Measurements from ENCODE around the gene IFIT2. TPM values are rescaled to one million over a fixed set of nuclear protein-coding genes. Genes with fewer than 3 reads are reported as not detected.
"Not testable (repeated sequence)": the region's sequence is repeated elsewhere in the genome, so short reads cannot be mapped to it uniquely, and the experiment has no call there.

Gene IFIT2
- total and polyA plus RNA-seq, 2 experiments from 2014 or later = 0.10 TPM; not detected in 1

GRCh38 chr10:89285303-89285702 lies 16.5 kb upstream of the IFIT2 start:
- ATAC-seq; H3K9me2 ChIP-seq (ENCODE audit: insufficient read depth); H3K27me3 Mint-ChIP-seq (ENCODE audit: insufficient read depth, low read depth, poor library complexity); H3K4me2 ChIP-seq; H3K27ac ChIP-seq (ENCODE audit: low read depth); H3K79me2 ChIP-seq (replicated peaks; ENCODE audit: insufficient read depth); DNase-seq (ENCODE audit: low spot score); H3F3A ChIP-seq (replicated peaks; ENCODE audit: low read depth); H3K4me3 Mint-ChIP-seq; H3K27ac Mint-ChIP-seq; H3K36me3 ChIP-seq (ENCODE audit: insufficient read depth); H3K4me3 ChIP-seq; H4K20me1 ChIP-seq (replicated peaks; ENCODE audit: insufficient read depth); H3K27me3 ChIP-seq (ENCODE audit: insufficient read depth): not testable (repeated sequence)
- peaks cover 18% of the 10 kb centered on the region for H3K9me3 Mint-ChIP-seq
- H3K36me3 Mint-ChIP-seq (ENCODE audit: low read depth) = peaks cover 18% of the 10 kb centered on the region
- Histone ChIP-seq H2AFZ (peak overlapping the region; percentile 19), H3K4me1 (ENCODE audit: insufficient read depth) (peaks cover 11% of the 10 kb centered on the region; the same call in 1 of the 2 replicates)
- peaks cover 22% of the 10 kb centered on the region for H3K4me1 Mint-ChIP-seq

DNA sequence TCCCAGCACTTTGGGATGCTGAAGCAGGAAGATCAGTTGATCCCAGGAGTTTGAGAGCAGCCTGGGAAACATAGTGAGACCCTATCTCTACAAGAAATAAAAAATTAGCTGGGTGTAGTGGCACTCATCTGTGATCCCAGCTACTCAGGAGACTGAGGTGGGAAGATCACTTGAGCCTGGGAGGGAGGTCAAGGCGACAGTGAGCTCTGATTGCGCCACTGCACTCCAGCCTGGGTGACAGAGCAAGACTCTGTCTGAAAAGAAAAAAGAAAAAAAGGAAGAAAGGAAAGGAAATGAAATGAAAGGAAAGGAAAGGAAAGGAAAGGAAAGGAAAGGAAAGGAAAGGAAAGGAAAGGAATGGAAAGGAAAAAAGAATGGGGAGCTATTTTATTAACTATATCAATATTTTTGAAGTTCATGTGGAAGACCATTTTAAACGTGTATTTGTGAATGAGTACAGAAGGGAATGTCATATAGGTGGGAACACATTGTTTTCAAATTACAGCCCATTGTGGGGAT lies 7.1 kb upstream of the IFIT2 start:
- no peaks in the 10 kb centered on the region for H4K20me1 ChIP-seq (replicated peaks; ENCODE audit: insufficient read depth)
- no peaks in the 10 kb centered on the region for H3K27me3 ChIP-seq (ENCODE audit: insufficient read depth)
- Mint-ChIP-seq H3K36me3 (ENCODE audit: low read depth) (no peaks in the 10 kb centered on the region), H3K4me1 (no peaks in the 10 kb centered on the region), H3K4me3 (no peak overlapping the region), H3K9me3 (no peaks in the 10 kb centered on the region), H3K27ac (no peak overlapping the region), H3K27me3 (ENCODE audit: insufficient read depth, low read depth, poor library complexity) (no peaks in the 10 kb centered on the region)
- no peak overlapping the region for H2AFZ ChIP-seq
- no peak overlapping the region for H3K4me2 ChIP-seq
- H3K36me3 ChIP-seq (ENCODE audit: insufficient read depth) = no peaks in the 10 kb centered on the region
- no peaks in the 10 kb centered on the region for H3K79me2 ChIP-seq (replicated peaks; ENCODE audit: insufficient read depth)
- ATAC-seq = no peak
- no peak for DNase-seq (ENCODE audit: low spot score)
- no peak overlapping the region for H3K4me3 ChIP-seq
- no peaks in the 10 kb centered on the region for H3K4me1 ChIP-seq (ENCODE audit: insufficient read depth)
- H3K27ac ChIP-seq (ENCODE audit: low read depth) = no peak overlapping the region
- TF ChIP-seq, protein P1, sequence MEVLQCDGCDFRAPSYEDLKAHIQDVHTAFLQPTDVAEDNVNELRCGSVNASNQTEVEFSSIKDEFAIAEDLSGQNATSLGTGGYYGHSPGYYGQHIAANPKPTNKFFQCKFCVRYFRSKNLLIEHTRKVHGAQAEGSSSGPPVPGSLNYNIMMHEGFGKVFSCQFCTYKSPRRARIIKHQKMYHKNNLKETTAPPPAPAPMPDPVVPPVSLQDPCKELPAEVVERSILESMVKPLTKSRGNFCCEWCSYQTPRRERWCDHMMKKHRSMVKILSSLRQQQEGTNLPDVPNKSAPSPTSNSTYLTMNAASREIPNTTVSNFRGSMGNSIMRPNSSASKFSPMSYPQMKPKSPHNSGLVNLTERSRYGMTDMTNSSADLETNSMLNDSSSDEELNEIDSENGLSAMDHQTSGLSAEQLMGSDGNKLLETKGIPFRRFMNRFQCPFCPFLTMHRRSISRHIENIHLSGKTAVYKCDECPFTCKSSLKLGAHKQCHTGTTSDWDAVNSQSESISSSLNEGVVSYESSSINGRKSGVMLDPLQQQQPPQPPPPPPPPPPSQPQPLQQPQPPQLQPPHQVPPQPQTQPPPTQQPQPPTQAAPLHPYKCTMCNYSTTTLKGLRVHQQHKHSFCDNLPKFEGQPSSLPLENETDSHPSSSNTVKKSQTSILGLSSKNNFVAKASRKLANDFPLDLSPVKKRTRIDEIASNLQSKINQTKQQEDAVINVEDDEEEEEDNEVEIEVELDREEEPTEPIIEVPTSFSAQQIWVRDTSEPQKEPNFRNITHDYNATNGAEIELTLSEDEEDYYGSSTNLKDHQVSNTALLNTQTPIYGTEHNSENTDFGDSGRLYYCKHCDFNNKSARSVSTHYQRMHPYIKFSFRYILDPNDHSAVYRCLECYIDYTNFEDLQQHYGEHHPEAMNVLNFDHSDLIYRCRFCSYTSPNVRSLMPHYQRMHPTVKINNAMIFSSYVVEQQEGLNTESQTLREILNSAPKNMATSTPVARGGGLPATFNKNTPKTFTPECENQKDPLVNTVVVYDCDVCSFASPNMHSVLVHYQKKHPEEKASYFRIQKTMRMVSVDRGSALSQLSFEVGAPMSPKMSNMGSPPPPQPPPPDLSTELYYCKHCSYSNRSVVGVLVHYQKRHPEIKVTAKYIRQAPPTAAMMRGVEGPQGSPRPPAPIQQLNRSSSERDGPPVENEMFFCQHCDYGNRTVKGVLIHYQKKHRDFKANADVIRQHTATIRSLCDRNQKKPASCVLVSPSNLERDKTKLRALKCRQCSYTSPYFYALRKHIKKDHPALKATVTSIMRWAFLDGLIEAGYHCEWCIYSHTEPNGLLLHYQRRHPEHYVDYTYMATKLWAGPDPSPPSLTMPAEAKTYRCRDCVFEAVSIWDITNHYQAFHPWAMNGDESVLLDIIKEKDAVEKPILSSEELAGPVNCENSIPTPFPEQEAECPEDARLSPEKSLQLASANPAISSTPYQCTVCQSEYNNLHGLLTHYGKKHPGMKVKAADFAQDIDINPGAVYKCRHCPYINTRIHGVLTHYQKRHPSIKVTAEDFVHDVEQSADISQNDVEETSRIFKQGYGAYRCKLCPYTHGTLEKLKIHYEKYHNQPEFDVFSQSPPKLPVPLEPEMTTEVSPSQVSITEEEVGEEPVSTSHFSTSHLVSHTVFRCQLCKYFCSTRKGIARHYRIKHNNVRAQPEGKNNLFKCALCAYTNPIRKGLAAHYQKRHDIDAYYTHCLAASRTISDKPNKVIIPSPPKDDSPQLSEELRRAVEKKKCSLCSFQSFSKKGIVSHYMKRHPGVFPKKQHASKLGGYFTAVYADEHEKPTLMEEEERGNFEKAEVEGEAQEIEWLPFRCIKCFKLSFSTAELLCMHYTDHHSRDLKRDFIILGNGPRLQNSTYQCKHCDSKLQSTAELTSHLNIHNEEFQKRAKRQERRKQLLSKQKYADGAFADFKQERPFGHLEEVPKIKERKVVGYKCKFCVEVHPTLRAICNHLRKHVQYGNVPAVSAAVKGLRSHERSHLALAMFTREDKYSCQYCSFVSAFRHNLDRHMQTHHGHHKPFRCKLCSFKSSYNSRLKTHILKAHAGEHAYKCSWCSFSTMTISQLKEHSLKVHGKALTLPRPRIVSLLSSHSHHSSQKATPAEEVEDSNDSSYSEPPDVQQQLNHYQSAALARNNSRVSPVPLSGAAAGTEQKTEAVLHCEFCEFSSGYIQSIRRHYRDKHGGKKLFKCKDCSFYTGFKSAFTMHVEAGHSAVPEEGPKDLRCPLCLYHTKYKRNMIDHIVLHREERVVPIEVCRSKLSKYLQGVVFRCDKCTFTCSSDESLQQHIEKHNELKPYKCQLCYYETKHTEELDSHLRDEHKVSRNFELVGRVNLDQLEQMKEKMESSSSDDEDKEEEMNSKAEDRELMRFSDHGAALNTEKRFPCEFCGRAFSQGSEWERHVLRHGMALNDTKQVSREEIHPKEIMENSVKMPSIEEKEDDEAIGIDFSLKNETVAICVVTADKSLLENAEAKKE (CRISPR knock-in tag; IDR thresholded peaks at IDR 0.05) = no peak
- TF ChIP-seq EZH2 (IDR thresholded peaks at IDR 0.05; ENCODE audit: low read depth, unreplicated experiment) = no peak
- no peak for TF ChIP-seq STAT1 (IDR thresholded peaks at IDR 0.05; ENCODE audit: unreplicated experiment)
- TF ChIP-seq CTCF (conservative IDR thresholded peaks at IDR 0.05; ENCODE audit: low read depth in 2 of 2) = no peak
- no peak for TF ChIP-seq ZNF331 (CRISPR knock-in tag; IDR thresholded peaks at IDR 0.05; ENCODE audit: low read depth)
- no peak for TF ChIP-seq POLR2AphosphoS5 (IDR thresholded peaks at IDR 0.05; ENCODE audit: low read depth)
- TF ChIP-seq ZNF114 (CRISPR knock-in tag; IDR thresholded peaks at IDR 0.05) = no peak
- no peaks in the 10 kb centered on the region for H3K9me2 ChIP-seq (ENCODE audit: insufficient read depth)
- H3F3A ChIP-seq (replicated peaks; ENCODE audit: low read depth) = no peaks in the 10 kb centered on the region

Measured in GM23338 (cell line).